ENCODE measurements around the gene AR. TPM values are rescaled to one million over a fixed set of nuclear protein-coding genes. Genes with fewer than 3 reads are reported as not detected.

Gene AR
- polyA plus RNA-seq, 1 donor (not counting 4 experiments of a cell fraction or from before 2014, with no cell fraction given): 0.47 TPM

DNA sequence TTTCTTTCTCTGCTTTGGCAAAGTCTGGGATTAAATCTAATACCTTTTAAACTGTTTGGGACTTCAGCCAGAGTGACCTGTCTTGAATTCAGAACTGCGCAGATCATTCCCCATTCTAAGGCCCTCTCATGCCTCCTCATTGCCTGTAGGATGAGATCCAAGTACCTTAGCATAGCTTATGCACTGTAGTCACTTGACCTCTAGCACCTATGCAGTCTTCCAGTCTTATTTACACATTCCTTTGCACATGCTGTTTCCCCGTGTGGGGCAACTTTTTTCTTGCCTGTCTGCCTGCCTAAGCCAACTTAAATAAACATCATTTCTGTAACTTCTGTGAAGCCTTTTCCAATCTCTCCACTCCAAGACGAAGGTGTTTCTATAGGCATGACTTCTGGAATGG, 68.4 kb downstream of the AR start:
- Histone ChIP-seq H3K9ac (ENCODE audit: control insufficient read depth, extremely low read depth, insufficient read depth, low read length) (no peak overlapping the region), H3K9me1 (ENCODE audit: control insufficient read depth, extremely low read depth, insufficient read depth, low read length) (no peaks in the 10 kb centered on the region), H3K36me3 (ENCODE audit: control insufficient read depth in 2 of 2, extremely low read depth in 1 of 2, insufficient read depth in 2 of 2, low read length in 2 of 2) (no peaks in the 10 kb centered on the region), H3K27ac (ENCODE audit: control insufficient read depth, insufficient read depth, low read length) (no peak overlapping the region), H3K27me3 (ENCODE audit: control insufficient read depth, extremely low read depth, insufficient read depth, low read length) (no peaks in the 10 kb centered on the region), H3K4me1 (ENCODE audit: control insufficient read depth, extremely low read depth, insufficient read depth, low read length) (peaks cover 5% of the 10 kb centered on the region), H4K20me1 (ENCODE audit: control insufficient read depth, extremely low read depth, insufficient read depth, low read length) (no peaks in the 10 kb centered on the region), H3K4me3 (ENCODE audit: control insufficient read depth in 2 of 3, extremely low read depth in 1 of 3, insufficient read depth in 2 of 3, low read depth in 1 of 3, low read length in 3 of 3) (no peak overlapping the region), H3K79me2 (ENCODE audit: control insufficient read depth, insufficient read depth, low read length) (no peaks in the 10 kb centered on the region), H3K9me3 (ENCODE audit: control insufficient read depth, low read depth, low read length) (no peaks in the 10 kb centered on the region), H2AFZ (ENCODE audit: control insufficient read depth, low read length) (no peak overlapping the region), H3K4me2 (ENCODE audit: control insufficient read depth, extremely low read depth, insufficient read depth, low read depth, low read length) (no peak overlapping the region)
- dilution Hi-C loops (cut with MboI; ENCODE audit: extremely low pct_ligation_motif_present, low sequenced_read_pairs): no loop called here
- FAIRE-seq (no peak), DNase-seq (ENCODE audit: low read depth, low spot score) (no peak)
- TF ChIP-seq, protein P1, sequence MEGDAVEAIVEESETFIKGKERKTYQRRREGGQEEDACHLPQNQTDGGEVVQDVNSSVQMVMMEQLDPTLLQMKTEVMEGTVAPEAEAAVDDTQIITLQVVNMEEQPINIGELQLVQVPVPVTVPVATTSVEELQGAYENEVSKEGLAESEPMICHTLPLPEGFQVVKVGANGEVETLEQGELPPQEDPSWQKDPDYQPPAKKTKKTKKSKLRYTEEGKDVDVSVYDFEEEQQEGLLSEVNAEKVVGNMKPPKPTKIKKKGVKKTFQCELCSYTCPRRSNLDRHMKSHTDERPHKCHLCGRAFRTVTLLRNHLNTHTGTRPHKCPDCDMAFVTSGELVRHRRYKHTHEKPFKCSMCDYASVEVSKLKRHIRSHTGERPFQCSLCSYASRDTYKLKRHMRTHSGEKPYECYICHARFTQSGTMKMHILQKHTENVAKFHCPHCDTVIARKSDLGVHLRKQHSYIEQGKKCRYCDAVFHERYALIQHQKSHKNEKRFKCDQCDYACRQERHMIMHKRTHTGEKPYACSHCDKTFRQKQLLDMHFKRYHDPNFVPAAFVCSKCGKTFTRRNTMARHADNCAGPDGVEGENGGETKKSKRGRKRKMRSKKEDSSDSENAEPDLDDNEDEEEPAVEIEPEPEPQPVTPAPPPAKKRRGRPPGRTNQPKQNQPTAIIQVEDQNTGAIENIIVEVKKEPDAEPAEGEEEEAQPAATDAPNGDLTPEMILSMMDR (optimal IDR thresholded peaks at IDR 0.05 in 1 of 3, IDR thresholded peaks at IDR 0.05 in 1 of 3, conservative IDR thresholded peaks at IDR 0.05 in 1 of 3; ENCODE audit: extremely low read depth in 1 of 3, insufficient read depth in 2 of 3, low read length in 3 of 3): no peak
- no peak for TF ChIP-seq EZH2 (IDR thresholded peaks at IDR 0.05; ENCODE audit: low read length)

DNA sequence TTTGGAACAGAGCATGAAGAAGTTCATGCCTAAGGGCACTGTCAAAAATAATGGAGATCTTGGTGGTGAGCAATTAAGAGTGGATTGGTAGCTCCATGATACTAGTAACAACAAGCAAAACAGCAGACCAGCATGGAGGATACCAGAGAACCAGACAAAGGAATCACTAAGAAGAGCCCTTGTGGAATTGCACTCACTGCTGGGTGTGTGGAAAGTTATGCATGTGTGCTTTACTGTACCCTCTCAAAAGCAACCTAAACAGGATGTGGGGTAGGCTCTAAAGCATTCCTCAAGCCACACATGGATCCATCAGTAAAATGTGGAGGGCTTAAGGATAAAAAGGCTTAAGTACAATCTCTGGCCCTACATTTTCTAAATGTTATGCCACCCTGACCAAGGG, 69.5 kb downstream of the AR start:
- dilution Hi-C loops (cut with MboI; ENCODE audit: extremely low pct_ligation_motif_present, low sequenced_read_pairs): no loop called here
- no peak overlapping the region for H3K27ac ChIP-seq (ENCODE audit: control insufficient read depth, insufficient read depth, low read length)
- H3K9me1 ChIP-seq (ENCODE audit: control insufficient read depth, extremely low read depth, insufficient read depth, low read length): no peaks in the 10 kb centered on the region

More for the DNA sequence above, 69.5 kb downstream of the AR start:
- no peak for FAIRE-seq
- TF ChIP-seq, protein P1 (optimal IDR thresholded peaks at IDR 0.05 in 1 of 3, IDR thresholded peaks at IDR 0.05 in 1 of 3, conservative IDR thresholded peaks at IDR 0.05 in 1 of 3; ENCODE audit: extremely low read depth in 1 of 3, insufficient read depth in 2 of 3, low read length in 3 of 3): no peak
- no peak for TF ChIP-seq EZH2 (IDR thresholded peaks at IDR 0.05; ENCODE audit: low read length)
- Histone ChIP-seq H3K79me2 (ENCODE audit: control insufficient read depth, insufficient read depth, low read length) (no peaks in the 10 kb centered on the region), H3K4me2 (ENCODE audit: control insufficient read depth, extremely low read depth, insufficient read depth, low read depth, low read length) (no peak overlapping the region), H3K4me3 (ENCODE audit: control insufficient read depth in 2 of 3, extremely low read depth in 1 of 3, insufficient read depth in 2 of 3, low read depth in 1 of 3, low read length in 3 of 3) (no peak overlapping the region), H3K36me3 (ENCODE audit: control insufficient read depth in 2 of 2, extremely low read depth in 1 of 2, insufficient read depth in 2 of 2, low read length in 2 of 2) (no peaks in the 10 kb centered on the region), H3K4me1 (ENCODE audit: control insufficient read depth, extremely low read depth, insufficient read depth, low read length) (peaks cover 5% of the 10 kb centered on the region), H3K9ac (ENCODE audit: control insufficient read depth, extremely low read depth, insufficient read depth, low read length) (no peak overlapping the region), H2AFZ (ENCODE audit: control insufficient read depth, low read length) (no peak overlapping the region), H3K27me3 (ENCODE audit: control insufficient read depth, extremely low read depth, insufficient read depth, low read length) (no peaks in the 10 kb centered on the region), H3K9me3 (ENCODE audit: control insufficient read depth, low read depth, low read length) (no peaks in the 10 kb centered on the region), H4K20me1 (ENCODE audit: control insufficient read depth, extremely low read depth, insufficient read depth, low read length) (no peaks in the 10 kb centered on the region)
- no peak for DNase-seq (ENCODE audit: low read depth, low spot score)
